ENCODE data around the gene HARBI1.

GRCh38 chr11:46643986-46644385 lies 27.0 kb upstream of the HARBI1 start:
- TF ChIP-seq CTCF (IDR thresholded peaks at IDR 0.05 in 8 of 11, conservative IDR thresholded peaks at IDR 0.05 in 3 of 11), result no peak
- no peak for TF ChIP-seq POLR2AphosphoS5 (IDR thresholded peaks at IDR 0.05)

Data from spleen (tissue), 7 donors.